ENCODE measurements around the gene CACNB3. TPM values are rescaled to one million over a fixed set of nuclear protein-coding genes. Genes with fewer than 3 reads are reported as not detected.
A peak's percentile ranks its signal among the peaks of the same experiment; 100 is the strongest.

CACNB3 gene
- 10 to 100 TPM in 1 of 2 donors, 1 to 10 TPM in 1; 5.9 to 17.7 TPM for total RNA-seq

DNA sequence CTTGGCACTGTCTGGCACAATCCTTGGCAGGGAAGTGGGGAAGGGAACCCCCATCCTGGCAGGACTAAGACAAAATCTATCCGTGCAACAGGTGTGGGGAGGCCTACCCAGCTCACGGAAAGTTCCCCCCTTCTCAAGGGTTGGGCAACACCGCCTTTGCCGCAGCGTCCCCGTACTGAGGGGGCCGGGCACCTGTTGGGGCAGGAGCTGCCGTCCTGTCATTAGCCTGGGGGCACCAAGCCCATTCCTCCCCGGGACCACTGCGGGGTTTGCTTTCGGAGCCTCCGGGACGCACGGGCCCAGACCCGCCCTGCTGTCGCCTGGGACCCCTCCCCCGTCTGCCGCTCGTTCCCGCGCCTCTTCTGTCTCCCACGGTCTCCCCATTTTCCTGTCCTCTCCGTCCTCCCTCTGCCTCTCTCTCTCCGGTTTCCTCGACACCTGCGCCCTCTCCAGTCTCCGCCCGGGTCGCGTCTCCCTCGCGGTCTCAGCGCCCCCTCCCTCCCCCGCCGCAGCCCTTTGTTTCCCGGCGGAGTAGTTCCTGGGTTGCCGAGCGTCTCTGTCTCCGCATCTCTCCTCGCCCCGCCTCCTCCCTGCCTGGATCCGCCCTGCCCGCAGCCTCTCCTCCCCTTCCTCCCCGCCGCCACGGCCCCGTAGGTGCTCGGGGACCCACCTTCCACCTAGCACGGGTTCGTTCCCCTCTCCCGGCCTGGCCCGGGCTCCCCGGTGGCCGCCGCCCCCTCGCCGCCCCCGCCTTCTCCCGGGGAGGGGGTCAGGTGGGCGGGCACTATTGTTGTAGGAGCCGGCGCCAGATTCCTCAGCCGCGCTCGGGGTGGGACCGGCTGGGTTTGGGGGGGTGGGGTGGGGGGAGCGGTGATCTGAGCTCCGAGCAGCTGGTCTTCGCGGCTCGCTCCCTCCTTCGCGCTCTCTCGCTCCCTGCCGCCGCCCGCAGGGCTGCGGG, at the start of gene CACNB3:
TSS of gene CACNB3 (plus strand) at position 624 of the 958 bp plus-strand sequence. CDS start 434 bp downstream, outside the sequence.
- H3K4me3 Mint-ChIP-seq: peak within 1 kb of the TSS; percentile 95
- no peak within 1 kb of the TSS for H3K27ac Mint-ChIP-seq
- H3K27me3 Mint-ChIP-seq: no peaks in the 10 kb centered on the region
- ATAC-seq (replicated peaks): peak; percentile 66
- H3K4me1 Mint-ChIP-seq: peaks cover 6% of the 10 kb centered on the region
- no peaks in the 10 kb centered on the region for H3K9me3 Mint-ChIP-seq
- no peaks in the 10 kb centered on the region for H3K36me3 Mint-ChIP-seq (ENCODE audit: low read depth)

GRCh38 chr12:48768736-48769135, 49.6 kb upstream of the CACNB3 start:
- H3K4me3 Mint-ChIP-seq: no peak overlapping the region
- no peak overlapping the region for H3K27ac Mint-ChIP-seq
- peaks cover 7% of the 10 kb centered on the region for H3K4me1 Mint-ChIP-seq
- H3K27me3 Mint-ChIP-seq: peaks cover 4% of the 10 kb centered on the region
- H3K9me3 Mint-ChIP-seq: no peaks in the 10 kb centered on the region
- H3K36me3 Mint-ChIP-seq (ENCODE audit: low read depth): no peaks in the 10 kb centered on the region
- ATAC-seq (replicated peaks): no peak

- ATAC-seq (replicated peaks): no peak
- Mint-ChIP-seq H3K9me3 (no peaks in the 10 kb centered on the region), H3K27me3 (peaks cover 4% of the 10 kb centered on the region), H3K4me1 (peaks cover 2% of the 10 kb centered on the region), H3K4me3 (no peak overlapping the region), H3K36me3 (ENCODE audit: low read depth) (no peaks in the 10 kb centered on the region), H3K27ac (no peak overlapping the region)
These were observed 47.5 kb upstream of the CACNB3 start for GRCh38 chr12:48770756-48771155.

DNA sequence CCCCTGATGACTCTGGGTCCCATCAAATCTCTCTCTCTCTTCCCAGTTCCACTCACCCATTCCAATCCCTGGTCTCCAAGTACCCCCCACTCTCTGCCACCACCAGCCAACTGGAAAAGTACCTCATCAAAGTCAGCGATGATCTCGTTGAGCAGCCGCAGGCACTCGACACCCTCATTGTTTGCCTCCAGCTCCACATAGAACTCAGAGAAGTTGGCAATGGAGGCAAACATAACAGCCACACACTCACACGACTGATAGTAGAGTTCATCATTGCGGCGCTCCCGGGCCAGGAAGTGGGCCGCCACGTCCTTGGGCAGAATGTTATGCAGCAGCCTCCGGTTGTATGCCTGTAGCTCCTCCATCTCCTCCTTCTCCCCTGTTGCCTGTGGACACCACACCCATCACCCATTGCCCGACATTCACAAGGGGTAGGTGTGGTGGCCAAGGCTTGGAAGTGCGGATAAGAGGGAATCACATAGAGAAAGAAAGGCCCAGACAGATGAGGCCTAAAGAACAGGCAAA, 46.6 kb upstream of the CACNB3 start:
- no peaks in the 10 kb centered on the region for H3K36me3 Mint-ChIP-seq (ENCODE audit: low read depth)
- H3K4me3 Mint-ChIP-seq: no peak overlapping the region
- no peaks in the 10 kb centered on the region for H3K9me3 Mint-ChIP-seq
- H3K4me1 Mint-ChIP-seq: no peaks in the 10 kb centered on the region
- H3K27me3 Mint-ChIP-seq: peaks cover 4% of the 10 kb centered on the region
- ATAC-seq (replicated peaks): no peak
- no peak overlapping the region for H3K27ac Mint-ChIP-seq

DNA sequence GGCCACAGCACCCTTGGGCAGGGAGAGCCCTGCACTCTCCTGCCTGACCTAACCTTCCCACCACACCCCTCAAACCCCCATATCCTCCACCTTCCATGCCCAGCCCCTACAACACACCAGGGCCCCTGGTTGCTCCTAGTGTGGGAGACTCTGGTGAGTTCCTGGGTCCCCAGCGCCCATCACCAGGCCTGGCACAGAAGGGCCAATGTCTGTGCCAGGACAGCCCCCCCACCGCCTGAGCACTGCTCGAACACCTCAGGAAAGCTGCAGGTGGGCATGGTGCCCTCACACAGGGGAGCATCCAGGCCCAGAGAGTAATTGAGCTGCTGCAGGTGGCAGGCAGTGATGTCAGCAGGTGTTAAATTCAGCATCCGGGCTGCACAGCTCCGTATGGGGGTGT, 44.6 kb upstream of the CACNB3 start:
- no peak for ATAC-seq (replicated peaks)
- peaks cover 2% of the 10 kb centered on the region for H3K27me3 Mint-ChIP-seq
- no peak overlapping the region for H3K4me3 Mint-ChIP-seq
- H3K9me3 Mint-ChIP-seq: no peaks in the 10 kb centered on the region
- H3K36me3 Mint-ChIP-seq (ENCODE audit: low read depth): no peaks in the 10 kb centered on the region
- no peaks in the 10 kb centered on the region for H3K4me1 Mint-ChIP-seq
- H3K27ac Mint-ChIP-seq: no peak overlapping the region

DNA sequence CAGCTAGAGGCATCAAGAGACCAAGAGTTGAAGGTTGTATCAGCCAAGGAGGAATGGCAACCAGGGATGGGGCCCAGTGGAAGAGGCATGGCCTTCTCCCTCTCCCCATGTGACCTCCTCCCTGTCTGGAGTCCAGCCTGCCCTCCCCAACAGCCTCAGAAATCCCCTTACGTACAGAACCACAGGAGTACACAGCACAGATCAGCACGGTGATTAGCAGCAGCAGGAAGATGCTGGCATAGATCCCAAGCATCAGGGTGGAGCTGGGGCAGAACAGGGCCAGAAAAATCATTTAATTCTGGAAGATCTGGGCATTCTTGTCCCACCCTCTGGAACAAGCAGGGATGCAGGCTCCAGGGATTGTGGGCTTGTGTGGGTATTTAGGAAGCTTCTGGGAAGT, 43.8 kb upstream of the CACNB3 start:
- Mint-ChIP-seq H3K9me3 (no peaks in the 10 kb centered on the region), H3K27me3 (no peaks in the 10 kb centered on the region), H3K4me1 (no peaks in the 10 kb centered on the region), H3K27ac (no peak overlapping the region), H3K4me3 (no peak overlapping the region), H3K36me3 (ENCODE audit: low read depth) (no peaks in the 10 kb centered on the region)
- no peak for ATAC-seq (replicated peaks)

- no peak for ATAC-seq (replicated peaks)
- no peaks in the 10 kb centered on the region for H3K4me1 Mint-ChIP-seq
- H3K36me3 Mint-ChIP-seq (ENCODE audit: low read depth): no peaks in the 10 kb centered on the region
- no peak overlapping the region for H3K4me3 Mint-ChIP-seq
- no peaks in the 10 kb centered on the region for H3K27me3 Mint-ChIP-seq
- H3K9me3 Mint-ChIP-seq: no peaks in the 10 kb centered on the region
- no peak overlapping the region for H3K27ac Mint-ChIP-seq
These were observed 43.0 kb upstream of the CACNB3 start for GRCh38 chr12:48775299-48775698.

DNA sequence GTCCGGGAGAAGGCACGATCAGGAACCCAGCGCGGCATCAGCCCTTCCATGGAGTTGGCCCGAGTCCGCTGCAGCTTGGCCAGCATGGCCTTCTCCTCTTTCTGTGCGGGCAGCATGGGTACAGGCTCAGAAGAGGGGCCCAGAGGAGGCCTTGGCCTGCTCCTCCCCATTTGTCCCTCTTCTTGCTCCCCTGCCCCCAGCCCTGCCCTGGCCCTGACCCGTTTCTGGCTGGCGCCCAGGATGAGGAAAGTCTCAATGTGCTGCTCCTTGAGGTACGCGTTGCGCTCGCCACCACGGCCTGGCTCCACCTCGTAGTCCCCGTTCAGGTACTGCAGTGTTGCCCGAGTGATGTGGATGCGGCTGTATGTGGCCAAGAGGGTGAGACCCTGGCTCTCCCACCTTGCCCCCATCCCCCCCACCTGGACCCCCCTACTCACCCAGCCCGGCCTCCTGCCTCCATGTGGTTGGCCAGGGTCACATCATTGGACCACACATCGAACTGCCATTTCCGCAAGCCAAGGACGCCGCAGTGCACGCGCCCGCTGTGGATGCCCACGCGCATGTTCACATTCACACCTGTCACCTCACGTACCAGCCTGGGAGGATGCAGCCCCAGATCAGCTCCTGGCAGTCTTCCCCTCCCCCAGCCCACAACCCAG, 42.2 kb upstream of the CACNB3 start:
- Mint-ChIP-seq H3K36me3 (ENCODE audit: low read depth) (no peaks in the 10 kb centered on the region), H3K27me3 (no peaks in the 10 kb centered on the region), H3K9me3 (no peaks in the 10 kb centered on the region), H3K27ac (no peak overlapping the region), H3K4me1 (no peaks in the 10 kb centered on the region), H3K4me3 (no peak overlapping the region)
- ATAC-seq (replicated peaks): no peak

DNA sequence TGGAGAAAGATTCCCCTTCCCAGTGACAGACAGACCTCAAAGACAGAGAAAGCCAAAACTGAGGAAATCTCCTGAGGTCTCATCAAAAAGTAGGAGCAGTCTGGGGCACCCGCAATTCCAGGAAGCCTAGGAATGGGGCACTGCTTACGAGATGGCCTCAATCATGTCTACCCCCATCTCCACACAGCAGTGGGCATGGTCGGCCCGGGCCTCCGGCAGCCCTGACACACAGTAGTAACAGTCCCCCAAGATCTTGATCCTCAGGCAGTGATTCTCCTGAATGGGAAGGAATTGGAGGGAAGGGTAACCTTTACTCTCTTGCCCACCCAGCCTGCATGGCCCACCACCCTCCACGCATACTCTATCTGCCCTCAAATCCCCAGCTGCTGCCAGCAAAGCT, 41.3 kb upstream of the CACNB3 start:
- no peaks in the 10 kb centered on the region for H3K36me3 Mint-ChIP-seq (ENCODE audit: low read depth)
- H3K27me3 Mint-ChIP-seq: no peaks in the 10 kb centered on the region
- no peak overlapping the region for H3K27ac Mint-ChIP-seq
- ATAC-seq (replicated peaks): no peak
- H3K9me3 Mint-ChIP-seq: no peaks in the 10 kb centered on the region
- no peak overlapping the region for H3K4me3 Mint-ChIP-seq
- H3K4me1 Mint-ChIP-seq: no peaks in the 10 kb centered on the region

DNA sequence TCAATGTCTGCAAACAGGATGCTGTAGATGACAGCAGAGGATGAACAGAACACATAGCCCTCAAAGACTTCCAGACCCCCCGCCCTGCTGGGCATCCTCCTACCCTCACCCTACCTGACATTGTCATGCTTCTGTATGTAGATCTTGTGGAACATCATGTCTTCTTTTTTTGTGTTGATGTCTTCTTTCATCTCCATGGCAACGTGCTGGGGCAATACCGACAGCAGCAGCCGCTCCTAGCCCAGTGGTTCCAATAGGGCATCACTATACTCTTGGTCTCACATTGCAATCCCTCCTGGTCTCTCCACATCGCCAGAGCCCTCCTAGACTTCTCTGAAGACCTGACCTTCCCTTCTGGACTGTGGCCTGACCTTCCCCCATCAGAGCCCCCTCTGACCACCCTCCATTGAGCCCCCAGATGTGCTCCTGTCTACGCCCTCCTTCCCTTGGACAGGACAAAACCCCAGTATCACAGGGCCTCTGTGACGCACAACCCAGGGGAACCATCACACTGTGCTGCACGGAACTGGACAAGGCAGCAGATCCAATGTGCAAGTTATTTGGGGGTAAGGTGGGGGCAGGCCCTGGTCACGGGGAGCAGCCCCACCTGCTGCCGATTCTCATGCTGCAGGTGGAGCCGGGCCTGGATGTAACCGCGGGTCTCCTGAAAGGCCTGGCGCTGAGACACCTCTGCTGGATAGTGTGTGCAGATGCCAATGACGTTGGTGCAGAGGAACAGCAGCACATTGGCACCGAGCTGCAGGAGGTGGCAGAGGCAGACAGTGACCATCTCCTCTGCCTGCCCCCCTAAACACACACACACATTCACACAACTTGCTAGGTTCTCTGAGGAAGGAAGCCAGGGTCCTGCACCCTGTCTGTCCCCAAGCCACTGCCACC, 40.5 kb upstream of the CACNB3 start:
- Mint-ChIP-seq H3K4me1 (no peaks in the 10 kb centered on the region), H3K9me3 (no peaks in the 10 kb centered on the region), H3K27ac (no peak overlapping the region), H3K36me3 (ENCODE audit: low read depth) (no peaks in the 10 kb centered on the region), H3K4me3 (no peak overlapping the region), H3K27me3 (no peaks in the 10 kb centered on the region)
- ATAC-seq (replicated peaks): no peak

DNA sequence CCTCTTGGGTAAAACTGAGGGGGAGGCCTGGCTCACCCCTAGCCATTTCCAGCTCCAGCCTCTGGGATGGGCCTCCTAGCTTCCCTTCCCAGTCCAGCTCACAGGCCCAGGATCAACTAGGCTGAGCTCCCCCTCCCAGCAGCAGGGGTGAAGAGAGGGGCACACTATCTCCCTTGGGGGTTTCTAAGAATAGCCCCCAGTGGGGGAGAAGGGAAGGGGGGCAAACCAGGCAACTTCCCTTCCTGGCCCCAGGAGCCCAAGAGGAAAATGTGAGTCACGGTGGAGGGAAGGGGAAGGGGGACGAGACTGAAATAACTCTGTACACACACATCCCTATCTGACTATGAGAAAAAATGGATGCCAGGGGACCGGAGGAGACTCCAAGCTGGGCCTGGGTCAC, 38.4 kb upstream of the CACNB3 start:
- no peak for ATAC-seq (replicated peaks)
- Mint-ChIP-seq H3K9me3 (no peaks in the 10 kb centered on the region), H3K27me3 (peaks cover 2% of the 10 kb centered on the region), H3K27ac (no peak overlapping the region), H3K4me3 (no peak overlapping the region), H3K4me1 (no peaks in the 10 kb centered on the region), H3K36me3 (ENCODE audit: low read depth) (no peaks in the 10 kb centered on the region)

- no peak for ATAC-seq (replicated peaks)
- Mint-ChIP-seq H3K9me3 (no peaks in the 10 kb centered on the region), H3K27me3 (peaks cover 6% of the 10 kb centered on the region), H3K36me3 (ENCODE audit: low read depth) (no peaks in the 10 kb centered on the region), H3K27ac (no peak overlapping the region), H3K4me1 (no peaks in the 10 kb centered on the region), H3K4me3 (no peak overlapping the region)
These were observed 37.8 kb upstream of the CACNB3 start for GRCh38 chr12:48780381-48781025.

GRCh38 chr12:48781750-48782456, 36.4 kb upstream of the CACNB3 start:
- Mint-ChIP-seq H3K4me1 (no peaks in the 10 kb centered on the region), H3K27ac (no peak overlapping the region), H3K9me3 (no peaks in the 10 kb centered on the region), H3K27me3 (peaks cover 13% of the 10 kb centered on the region), H3K4me3 (no peak overlapping the region), H3K36me3 (ENCODE audit: low read depth) (no peaks in the 10 kb centered on the region)
- no peak for ATAC-seq (replicated peaks)

Data from activated T-helper 17 cell treated with anti-CD3 and anti-CD28 coated beads, Interleukin-2, amount 50 U/mL, for 72 hours (primary cell).